Left ventricle myocardium inferior (tissue), 1 donor: Measurements from ENCODE around the gene TRAFD1. TPM values are rescaled to one million over a fixed set of nuclear protein-coding genes. Genes with fewer than 3 reads are reported as not detected.
"Not testable (repeated sequence)": the region's sequence is repeated elsewhere in the genome, so short reads cannot be mapped to it uniquely, and the experiment has no call there.

Experiments used
- DNase-seq: peaks from one replicate; pipeline ENCODE4 v3.0.0-alpha.2; 2020
- H3K27ac ChIP-seq: fragments of 200-600 bp; replicated peaks from 2 replicates; pipeline ENCODE4 v1.8.0; 2021
- H3K27me3 ChIP-seq: fragments of 200-600 bp; 2 replicates; pipeline ENCODE4 v1.8.0; 2021; ENCODE audit warnings: low read depth
- H3K36me3 ChIP-seq: fragments of 200-600 bp; 2 replicates; pipeline ENCODE4 v1.8.0; 2021
- H3K4me1 ChIP-seq: fragments of 200-600 bp; 2 replicates; pipeline ENCODE4 v1.8.0; 2021
- H3K4me3 ChIP-seq: fragments of 200-600 bp; 2 replicates; pipeline ENCODE4 v1.8.0; 2021; ENCODE audit warnings: mild to moderate bottlenecking, moderate library complexity
- H3K9me3 ChIP-seq: fragments of 200-600 bp; replicated peaks from 2 replicates; pipeline ENCODE4 v1.8.0; 2021
- intact Hi-C: fragments of 100-400 bp; cut with micrococcal nuclease; formaldehyde crosslinking; loops from one replicate; pipeline ENCODE4 v1.11.0; 2022
- total RNA-seq: library from RNA; stranded (reverse); fragmentation: NEBNext Ultra II Directional; extraction: Animal tissue kit (Norgen Biotek cat#: 25700); gene quantifications from one replicate; pipeline ENCODE4 v1.2.1, GENCODE V29; 2021
- TF ChIP-seq, protein P1 (sequence below): fragments of 200-600 bp; IDR thresholded peaks from 2 replicates; pipeline ENCODE4 v1.8.0; 2021; ENCODE audit warnings: antibody characterized with exemption, mild to moderate bottlenecking, borderline replicate concordance
- donor health status: DM: no; HTN: yes; CAD: no; lungs with severe emphysema.

The TRAFD1 gene
- total RNA-seq, 1 donor from 2014 or later = 19.8 TPM

DNA sequence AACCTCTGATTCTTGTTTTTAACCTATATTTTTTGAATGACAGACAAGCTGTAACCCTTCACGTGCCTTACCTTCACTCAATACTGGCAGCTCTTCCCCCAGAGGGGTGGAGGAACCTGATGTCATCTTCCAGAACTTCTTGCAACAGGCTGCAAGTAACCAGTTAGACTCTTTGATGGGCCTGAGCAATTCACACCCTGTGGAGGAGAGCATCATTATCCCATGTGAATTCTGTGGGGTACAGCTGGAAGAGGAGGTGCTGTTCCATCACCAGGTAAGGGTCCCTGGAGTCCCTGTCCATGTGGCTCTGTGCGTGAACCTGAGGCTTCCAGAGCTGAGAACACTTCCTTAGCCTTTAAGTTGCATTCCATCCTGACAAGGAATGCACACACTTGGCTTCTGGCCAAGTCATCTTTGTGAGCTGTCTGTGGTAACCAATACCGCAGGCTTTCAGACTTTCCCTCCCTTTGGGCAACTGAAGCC, 22.7 kb downstream of the TRAFD1 start:
- DNase-seq = no peak
- Histone ChIP-seq H3K4me3 (no peak overlapping the region), H3K27ac (no peak overlapping the region), H3K27me3 (no peaks in the 10 kb centered on the region), H3K4me1 (no peaks in the 10 kb centered on the region), H3K9me3 (no peaks in the 10 kb centered on the region), H3K36me3 (peaks cover 97% of the 10 kb centered on the region)
- TF ChIP-seq, protein P1, sequence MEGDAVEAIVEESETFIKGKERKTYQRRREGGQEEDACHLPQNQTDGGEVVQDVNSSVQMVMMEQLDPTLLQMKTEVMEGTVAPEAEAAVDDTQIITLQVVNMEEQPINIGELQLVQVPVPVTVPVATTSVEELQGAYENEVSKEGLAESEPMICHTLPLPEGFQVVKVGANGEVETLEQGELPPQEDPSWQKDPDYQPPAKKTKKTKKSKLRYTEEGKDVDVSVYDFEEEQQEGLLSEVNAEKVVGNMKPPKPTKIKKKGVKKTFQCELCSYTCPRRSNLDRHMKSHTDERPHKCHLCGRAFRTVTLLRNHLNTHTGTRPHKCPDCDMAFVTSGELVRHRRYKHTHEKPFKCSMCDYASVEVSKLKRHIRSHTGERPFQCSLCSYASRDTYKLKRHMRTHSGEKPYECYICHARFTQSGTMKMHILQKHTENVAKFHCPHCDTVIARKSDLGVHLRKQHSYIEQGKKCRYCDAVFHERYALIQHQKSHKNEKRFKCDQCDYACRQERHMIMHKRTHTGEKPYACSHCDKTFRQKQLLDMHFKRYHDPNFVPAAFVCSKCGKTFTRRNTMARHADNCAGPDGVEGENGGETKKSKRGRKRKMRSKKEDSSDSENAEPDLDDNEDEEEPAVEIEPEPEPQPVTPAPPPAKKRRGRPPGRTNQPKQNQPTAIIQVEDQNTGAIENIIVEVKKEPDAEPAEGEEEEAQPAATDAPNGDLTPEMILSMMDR = no peak
- intact Hi-C loops = no loop called here

DNA sequence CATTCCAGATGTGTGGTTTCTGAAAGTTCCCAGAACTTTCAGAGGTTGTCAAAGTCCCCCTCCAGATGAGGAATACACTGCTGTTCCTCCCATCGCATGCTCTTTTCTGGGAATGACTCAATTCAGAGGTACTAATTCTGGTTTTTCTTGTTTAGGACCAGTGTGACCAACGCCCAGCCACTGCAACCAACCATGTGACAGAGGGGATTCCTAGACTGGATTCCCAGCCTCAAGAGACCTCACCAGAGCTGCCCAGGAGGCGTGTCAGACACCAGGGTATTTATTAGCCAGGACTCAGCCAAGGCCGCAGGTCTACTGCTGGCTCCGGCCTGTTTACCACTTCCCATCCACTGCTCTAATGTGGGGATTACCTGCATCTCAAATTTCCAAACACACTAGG, 24.2 kb downstream of the TRAFD1 start:
- peaks cover 94% of the 10 kb centered on the region for H3K36me3 ChIP-seq
- TF ChIP-seq, protein P1 = no peak
- H3K4me3 ChIP-seq = no peak overlapping the region
- no peaks in the 10 kb centered on the region for H3K9me3 ChIP-seq
- intact Hi-C loops = no loop called here
- H3K27ac ChIP-seq = no peak overlapping the region
- no peaks in the 10 kb centered on the region for H3K27me3 ChIP-seq
- DNase-seq = no peak
- no peaks in the 10 kb centered on the region for H3K4me1 ChIP-seq

DNA sequence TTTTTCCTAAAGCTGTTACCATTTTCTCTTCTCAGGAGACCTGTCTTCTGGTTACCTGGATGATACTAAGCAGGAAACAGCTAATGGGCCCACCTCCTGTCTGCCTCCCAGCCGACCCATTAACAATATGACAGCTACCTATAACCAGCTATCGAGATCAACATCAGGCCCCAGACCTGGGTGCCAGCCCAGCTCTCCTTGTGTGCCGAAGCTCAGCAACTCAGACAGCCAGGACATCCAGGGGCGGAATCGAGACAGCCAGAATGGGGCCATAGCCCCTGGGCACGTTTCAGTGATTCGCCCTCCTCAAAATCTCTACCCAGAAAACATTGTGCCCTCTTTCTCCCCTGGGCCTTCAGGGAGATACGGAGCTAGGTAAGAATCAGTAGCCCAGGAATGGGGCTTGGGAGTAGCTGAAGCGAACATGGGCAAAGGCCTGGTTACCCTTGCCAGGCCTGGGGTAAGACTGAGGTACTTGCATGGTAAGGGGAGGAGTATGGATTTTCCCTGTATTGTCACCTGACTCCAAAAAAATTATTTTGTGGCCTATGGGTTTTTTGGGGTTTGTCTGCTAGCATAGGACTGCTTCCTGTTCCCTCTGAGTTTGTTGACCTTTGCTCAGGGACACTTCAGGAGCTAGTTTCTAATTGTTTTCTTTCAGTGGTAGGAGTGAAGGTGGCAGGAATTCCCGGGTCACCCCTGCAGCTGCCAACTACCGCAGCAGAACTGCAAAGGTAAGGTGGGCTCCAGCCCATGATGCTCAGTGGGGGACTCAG, 26.6 kb downstream of the TRAFD1 start:
- TF ChIP-seq, protein P1 = no peak
- intact Hi-C loops = no loop called here
- Histone ChIP-seq H3K36me3 (peaks cover 82% of the 10 kb centered on the region), H3K27ac (no peak overlapping the region), H3K27me3 (no peaks in the 10 kb centered on the region), H3K4me3 (no peak overlapping the region), H3K9me3 (no peaks in the 10 kb centered on the region), H3K4me1 (no peaks in the 10 kb centered on the region)
- DNase-seq = no peak

DNA sequence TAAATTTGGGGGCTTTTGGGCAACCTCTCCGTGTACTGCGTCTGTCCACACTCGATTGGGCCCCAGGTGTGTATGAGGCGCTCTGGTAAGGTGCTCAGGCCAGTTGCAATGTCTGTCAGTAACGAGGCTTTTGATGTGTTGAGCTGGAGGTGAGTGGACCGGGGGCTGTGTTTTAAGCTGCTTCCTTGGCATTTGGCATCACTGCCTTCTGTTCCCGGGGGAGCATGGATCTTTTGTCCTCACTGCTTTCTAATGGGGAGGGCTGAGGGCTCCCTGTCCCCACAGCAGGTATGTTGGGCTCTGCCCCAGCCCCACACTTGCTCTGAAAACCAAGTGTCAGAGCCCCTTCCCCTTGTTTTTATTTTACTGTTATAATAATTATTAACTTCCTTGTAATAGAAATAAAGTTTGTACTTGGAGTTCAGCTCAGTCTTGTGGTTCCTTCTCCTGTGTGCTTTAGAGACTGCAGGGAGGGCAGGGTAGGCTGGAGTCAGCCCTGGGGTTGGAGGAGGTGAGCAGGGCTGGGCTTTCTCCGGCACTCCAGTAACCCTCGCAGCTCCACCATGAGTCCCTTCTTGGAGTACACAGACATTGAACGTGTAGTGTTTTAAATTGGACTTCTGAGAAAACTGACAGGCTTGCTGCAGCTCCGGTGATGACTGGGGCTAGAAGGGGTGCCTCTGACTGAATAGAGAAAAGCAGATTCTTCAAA, 28.0 kb downstream of the TRAFD1 start:
- intact Hi-C loops = no loop called here

DNA sequence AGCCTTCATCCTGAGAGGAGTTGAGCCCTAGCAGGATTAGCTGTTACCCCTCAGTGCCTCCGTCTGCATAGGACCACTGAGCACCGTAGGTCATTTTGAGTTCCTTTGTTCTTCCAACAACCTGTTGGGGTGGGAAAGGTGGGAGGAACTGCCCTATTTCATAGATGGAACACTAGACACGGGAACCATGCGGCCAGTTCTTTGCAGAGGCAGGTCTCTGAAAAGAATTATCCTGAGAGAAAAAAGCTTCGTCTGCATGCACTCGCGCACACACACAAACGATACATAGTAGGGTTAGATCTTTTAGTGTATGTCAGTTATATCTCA, 28.5 kb downstream of the TRAFD1 start:
- Histone ChIP-seq H3K4me1 (no peaks in the 10 kb centered on the region), H3K4me3 (no peak overlapping the region), H3K36me3 (peaks cover 80% of the 10 kb centered on the region), H3K27me3 (no peaks in the 10 kb centered on the region), H3K27ac (no peak overlapping the region), H3K9me3 (peaks cover 6% of the 10 kb centered on the region)
- TF ChIP-seq, protein P1 = no peak
- intact Hi-C loops = no loop called here
- no peak for DNase-seq

More for the DNA sequence above, 28.0 kb downstream of the TRAFD1 start:
- no peak overlapping the region for H3K4me3 ChIP-seq
- H3K9me3 ChIP-seq = peaks cover 1% of the 10 kb centered on the region
- no peak for DNase-seq
- no peaks in the 10 kb centered on the region for H3K27me3 ChIP-seq
- no peak overlapping the region for H3K27ac ChIP-seq
- H3K36me3 ChIP-seq = peaks cover 80% of the 10 kb centered on the region
- TF ChIP-seq, protein P1 = no peak
- H3K4me1 ChIP-seq = no peaks in the 10 kb centered on the region

DNA sequence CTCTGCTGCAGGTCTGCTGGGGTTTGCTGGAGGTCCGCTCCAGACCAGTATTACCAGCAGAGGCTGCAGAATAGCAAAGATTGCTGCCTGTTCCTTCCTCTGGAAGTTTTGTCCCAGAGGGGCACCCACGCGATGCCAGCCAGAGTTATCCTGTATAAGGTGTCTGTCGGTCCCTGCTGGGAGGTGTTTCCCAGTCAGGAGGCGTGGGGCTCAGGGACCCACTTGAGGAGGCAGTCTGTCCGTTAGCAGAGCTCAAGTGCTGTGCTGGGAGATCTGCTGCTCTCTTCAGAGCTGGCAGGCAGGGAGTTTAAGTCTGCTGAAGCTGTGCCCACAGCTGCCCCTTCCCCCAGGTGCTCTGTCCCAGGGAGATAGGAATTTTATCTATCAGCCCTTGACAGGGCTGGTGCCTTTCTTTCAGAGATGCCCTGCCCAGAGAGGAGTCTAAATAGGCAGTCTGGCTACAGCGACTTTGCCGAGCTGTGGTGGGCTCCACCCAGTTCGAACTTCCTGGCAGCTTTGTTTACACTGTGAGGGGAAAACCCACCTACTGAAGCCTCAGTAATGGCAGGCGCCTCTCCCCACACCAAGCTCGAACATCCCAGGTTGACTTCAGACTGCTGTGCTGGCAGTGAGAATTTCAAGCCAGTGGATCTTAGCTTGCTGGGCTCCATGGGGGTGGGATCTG, 33.2 kb downstream of the TRAFD1 start:
- DNase-seq, H3K4me3 ChIP-seq: not testable (repeated sequence)
- H3K36me3 ChIP-seq = peaks cover 80% of the 10 kb centered on the region

More for the DNA sequence above, 33.2 kb downstream of the TRAFD1 start:
- H3K27me3 ChIP-seq, H3K4me1 ChIP-seq, H3K27ac ChIP-seq, intact Hi-C loops: not testable (repeated sequence)
- H3K9me3 ChIP-seq = peaks cover 10% of the 10 kb centered on the region
